GM12801 (cell line): ENCODE results near the gene ZNF831.

Experiments
- CTCF ChIP-seq: IDR thresholded peaks from one replicate; pipeline ENCODE4 v1.5.1; 2011; ENCODE audit warnings: control low read depth; ENCODE audit not compliant: insufficient read length; ENCODE audit errors: extremely low read depth

Gene ZNF831

GRCh38 chr20:59178983-59179595, 15.5 kb downstream of the ZNF831 start:
- no peak for TF ChIP-seq CTCF

- no peak for TF ChIP-seq CTCF
Measured at GRCh38 chr20:59179988-59180387, 16.4 kb downstream of the ZNF831 start.

- no peak for TF ChIP-seq CTCF
Measured at GRCh38 chr20:59181936-59182335, 18.3 kb downstream of the ZNF831 start.

GRCh38 chr20:59182401-59183044, 18.9 kb downstream of the ZNF831 start:
- TF ChIP-seq CTCF: no peak

- no peak for TF ChIP-seq CTCF
Measured at GRCh38 chr20:59183751-59184150, 20.1 kb downstream of the ZNF831 start.

- no peak for TF ChIP-seq CTCF
Measured at GRCh38 chr20:59184880-59185447, 21.3 kb downstream of the ZNF831 start.

- no peak for TF ChIP-seq CTCF
Measured at GRCh38 chr20:59185809-59186208, 22.2 kb downstream of the ZNF831 start.
